Measurements from ENCODE around the gene SLC6A5.

DNA sequence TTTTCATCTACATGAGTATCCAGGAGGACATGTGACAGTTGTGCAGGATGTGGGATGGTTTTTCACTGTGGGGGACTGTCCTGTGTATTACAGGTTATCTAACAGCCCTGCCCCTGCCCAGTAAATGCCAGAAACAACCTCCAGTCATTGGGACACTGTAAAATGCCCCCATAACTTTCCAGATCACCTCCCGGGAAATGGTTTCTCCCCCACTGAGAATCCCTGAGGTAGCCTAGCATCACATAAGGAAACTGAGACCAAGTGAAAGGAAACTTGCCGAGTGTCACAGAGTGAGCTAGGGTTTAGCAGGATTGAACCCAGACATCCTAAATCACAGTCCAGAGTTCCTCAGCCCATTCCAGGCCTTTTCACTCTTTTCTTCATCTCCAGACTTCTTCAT lies 48.3 kb upstream of the SLC6A5 start:
- TF ChIP-seq POLR2AphosphoS5 (IDR thresholded peaks at IDR 0.05; ENCODE audit: low read depth, low read length) (no peak), POLR2A (IDR thresholded peaks at IDR 0.05; ENCODE audit: low read depth, low read length) (no peak)
